Fibroblast of the conjunctiva (primary cell): ENCODE measurements around the gene NDUFAF7.
"Not testable (repeated sequence)": the region's sequence is repeated elsewhere in the genome, so short reads cannot be mapped to it uniquely, and the experiment has no call there.

ENCODE experiments used
- DNase-seq: peaks from one replicate; pipeline ENCODE4 v3.0.0-alpha.2; 2010; ENCODE audit warnings: low read depth

NDUFAF7 gene

GRCh38 chr2:37219046-37219445, 12.4 kb upstream of the NDUFAF7 start:
- no peak for DNase-seq

DNA sequence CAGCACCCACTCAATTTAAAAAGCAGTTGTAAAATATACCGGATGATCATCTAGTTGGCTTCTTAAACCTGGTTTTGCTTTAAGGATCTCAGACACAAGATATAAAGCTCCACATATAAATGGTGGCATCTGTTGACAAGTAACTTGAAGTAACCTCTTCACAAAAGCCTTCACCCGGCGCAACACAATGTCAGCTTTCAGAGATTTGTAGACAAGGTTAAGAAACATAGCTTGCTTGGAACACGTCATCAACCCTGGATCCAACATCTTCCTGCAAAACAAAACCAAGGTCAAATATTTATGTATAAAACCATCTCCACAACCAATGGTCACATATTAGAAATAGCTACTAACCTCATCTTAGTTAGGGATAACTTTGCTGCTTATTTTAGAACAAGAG, 8.3 kb upstream of the NDUFAF7 start:
- DNase-seq, result no peak

DNA sequence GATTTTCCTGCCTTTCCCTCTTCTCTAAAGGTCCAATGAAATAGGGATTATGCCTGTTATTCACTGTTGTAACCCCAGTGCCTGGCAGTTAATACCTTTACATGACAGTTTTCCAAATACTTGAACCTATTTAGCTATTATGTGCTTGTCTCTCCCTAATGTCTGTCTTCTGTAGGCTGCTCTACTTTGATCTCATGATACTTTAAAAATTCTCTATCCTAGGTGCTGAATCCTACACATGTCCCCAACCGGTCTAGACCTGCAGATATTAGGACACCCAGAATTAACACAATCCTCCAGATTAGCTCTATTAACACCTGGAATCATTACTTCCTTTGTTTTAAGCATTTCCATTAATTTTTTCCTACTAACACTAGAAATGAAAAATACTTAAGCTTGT, 7.4 kb upstream of the NDUFAF7 start:
- no peak for DNase-seq

DNA sequence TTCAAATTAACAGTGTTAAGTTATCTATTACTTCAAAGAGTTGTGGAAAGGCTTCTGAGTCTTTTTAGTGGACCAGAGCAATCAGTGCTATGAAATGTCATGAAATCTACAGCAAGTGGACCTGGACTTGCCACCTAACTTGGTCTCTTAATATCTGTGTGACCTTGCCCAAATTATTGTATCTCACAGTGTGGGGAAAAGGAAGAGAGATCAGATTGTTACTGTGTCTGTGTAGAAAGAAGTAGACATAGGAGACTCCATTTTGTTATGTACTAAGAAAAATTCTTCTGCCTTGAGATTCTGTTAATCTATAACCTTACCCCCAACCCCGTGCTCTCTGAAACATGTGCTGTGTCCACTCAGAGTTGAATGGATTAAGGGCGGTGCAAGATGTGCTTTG, 6.3 kb upstream of the NDUFAF7 start:
- DNase-seq, result not testable (repeated sequence)

- no peak for DNase-seq
Observed at GRCh38 chr2:37226863-37227262, 4.6 kb upstream of the NDUFAF7 start.

DNA sequence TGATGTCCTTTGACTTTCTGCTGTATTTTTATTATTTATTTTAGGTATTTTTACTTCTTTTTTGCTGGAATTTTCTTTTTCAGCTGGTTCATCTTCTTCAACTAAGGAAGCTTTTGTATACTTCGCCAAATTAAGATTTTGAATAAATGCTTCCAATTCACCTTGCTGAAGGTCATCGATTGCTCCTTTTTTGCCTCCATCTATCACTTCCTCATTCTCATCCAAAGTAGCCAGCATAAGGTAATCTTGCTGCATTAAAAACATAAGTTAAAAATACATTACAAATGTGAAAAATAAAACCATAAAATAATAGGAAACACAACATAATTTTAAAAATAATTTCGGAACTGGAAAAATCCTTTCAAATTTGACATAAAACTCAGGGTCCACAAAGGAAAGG, 2.7 kb upstream of the NDUFAF7 start:
- DNase-seq, result no peak

GRCh38 chr2:37230581-37230980, 877 bp upstream of the NDUFAF7 start:
- DNase-seq, result no peak

DNA sequence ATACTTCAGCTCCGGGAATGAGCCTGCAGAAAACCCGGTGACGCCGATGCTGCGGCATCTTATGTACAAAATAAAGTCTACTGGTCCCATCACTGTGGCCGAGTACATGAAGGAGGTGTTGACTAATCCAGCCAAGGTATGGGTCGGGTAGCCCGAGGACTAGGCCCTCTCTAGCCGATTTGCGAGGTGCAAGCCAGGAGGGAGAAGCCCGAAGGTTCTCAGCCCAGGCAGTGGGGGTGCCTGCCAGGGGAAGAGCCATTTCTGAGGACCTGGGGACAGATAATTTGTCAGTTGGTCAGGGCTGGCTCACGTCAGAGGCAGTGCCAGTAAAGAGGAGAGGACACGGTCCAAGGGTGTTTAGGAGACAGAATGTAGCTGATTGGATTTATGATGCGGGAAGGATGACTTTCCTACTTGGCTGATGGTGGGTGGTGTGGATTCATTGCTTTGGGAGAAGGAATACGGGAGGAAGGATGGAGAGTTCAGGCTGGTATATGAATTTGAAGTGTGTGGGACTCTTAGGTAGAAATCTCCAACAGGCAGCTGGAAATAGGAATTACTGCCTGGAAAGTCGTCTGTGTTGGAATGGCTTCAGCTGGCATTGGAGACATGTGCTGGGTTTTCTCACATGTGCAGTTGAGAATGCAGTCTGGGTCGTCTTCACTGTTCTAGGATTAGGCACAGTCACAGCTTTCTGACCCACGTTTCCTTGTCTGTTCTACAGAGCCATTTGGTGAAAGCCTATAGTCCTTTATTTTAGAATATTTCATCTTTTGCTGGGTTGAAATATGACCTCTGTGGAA, 874 bp downstream of the NDUFAF7 start:
- DNase-seq, result no peak

GRCh38 chr2:37243435-37243834, 12.0 kb downstream of the NDUFAF7 start:
- no peak for DNase-seq

GRCh38 chr2:37244017-37244416, 12.6 kb downstream of the NDUFAF7 start:
- no peak for DNase-seq

DNA sequence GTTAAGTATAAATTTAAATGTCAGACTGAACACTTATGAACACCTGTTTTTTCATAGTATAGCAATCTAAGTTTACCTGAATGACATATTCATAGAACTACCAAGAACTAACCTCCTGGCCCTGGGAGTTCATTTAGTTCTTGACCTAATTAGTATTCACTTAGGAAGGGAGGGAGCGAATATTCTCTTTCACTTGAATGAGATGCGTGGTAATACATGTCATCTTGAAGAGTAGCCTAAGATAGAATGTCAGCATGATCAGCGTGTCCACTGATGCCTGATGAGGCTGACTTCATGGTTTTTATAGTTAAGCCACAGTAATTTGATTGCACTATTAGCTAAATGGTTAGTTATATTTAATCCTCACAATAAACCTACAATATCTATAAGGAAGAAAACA, 13.3 kb downstream of the NDUFAF7 start:
- DNase-seq, result no peak

GRCh38 chr2:37246205-37246604, 14.7 kb downstream of the NDUFAF7 start:
- DNase-seq, result no peak

DNA sequence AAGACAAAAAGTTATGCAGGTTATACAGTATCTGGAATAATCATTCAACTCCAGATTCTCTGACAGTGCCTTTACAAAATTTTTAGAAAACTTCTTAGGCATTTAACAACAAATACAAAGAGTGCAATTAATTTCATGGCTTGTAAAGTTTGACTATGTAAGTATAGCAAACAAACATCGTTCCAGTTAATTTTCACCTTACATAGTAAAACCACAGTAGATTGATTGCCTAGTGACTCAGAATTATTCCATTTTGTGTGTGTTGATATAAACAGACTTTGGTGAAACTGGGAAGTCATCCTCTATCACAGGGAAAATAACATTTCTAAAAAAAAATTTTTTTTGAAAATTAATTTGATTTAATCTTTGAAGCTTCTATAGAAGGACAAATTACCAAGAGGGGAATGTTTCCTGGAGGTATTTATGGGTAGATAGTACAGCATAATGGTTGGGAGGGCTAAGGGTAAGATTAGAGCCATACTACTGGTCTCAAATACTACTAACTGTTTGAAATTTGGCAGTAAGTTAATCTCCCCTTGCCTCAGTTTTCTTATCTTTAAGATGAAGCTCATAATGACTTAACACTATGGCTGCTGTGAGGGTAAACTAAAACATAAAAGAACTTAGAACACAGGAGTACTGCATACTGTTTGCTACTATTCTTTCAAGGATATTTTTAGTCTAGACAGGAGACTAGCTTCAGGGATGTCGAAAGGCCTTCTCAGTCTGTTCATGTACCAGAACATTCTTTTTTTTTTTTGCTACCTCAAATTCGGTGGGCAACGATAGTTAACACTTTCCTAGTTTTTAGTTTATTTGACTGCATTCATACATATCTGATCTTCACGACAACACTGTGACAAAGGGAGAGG, 19.6 kb downstream of the NDUFAF7 start:
- DNase-seq, result no peak

DNA sequence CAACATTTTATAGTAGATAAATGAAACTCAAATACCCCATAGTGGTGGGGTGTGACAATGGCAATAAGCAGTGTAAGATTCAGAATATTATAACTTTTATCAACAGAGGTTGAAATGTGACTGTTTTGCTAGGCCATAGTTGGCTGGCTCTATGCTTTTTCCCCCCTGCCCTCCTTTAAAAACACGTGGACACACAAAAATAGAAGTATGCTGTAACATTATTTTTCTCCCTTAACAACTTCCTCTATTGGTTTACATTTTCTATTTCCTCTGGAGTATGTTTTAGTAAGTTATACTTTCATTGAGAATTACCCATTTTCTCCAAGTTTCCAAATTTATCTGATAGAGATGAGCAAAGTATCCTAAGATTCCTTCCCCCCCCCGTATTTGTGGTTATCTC, 31.1 kb downstream of the NDUFAF7 start:
- no peak for DNase-seq

GRCh38 chr2:37263839-37264238, 32.4 kb downstream of the NDUFAF7 start:
- DNase-seq, result no peak

DNA sequence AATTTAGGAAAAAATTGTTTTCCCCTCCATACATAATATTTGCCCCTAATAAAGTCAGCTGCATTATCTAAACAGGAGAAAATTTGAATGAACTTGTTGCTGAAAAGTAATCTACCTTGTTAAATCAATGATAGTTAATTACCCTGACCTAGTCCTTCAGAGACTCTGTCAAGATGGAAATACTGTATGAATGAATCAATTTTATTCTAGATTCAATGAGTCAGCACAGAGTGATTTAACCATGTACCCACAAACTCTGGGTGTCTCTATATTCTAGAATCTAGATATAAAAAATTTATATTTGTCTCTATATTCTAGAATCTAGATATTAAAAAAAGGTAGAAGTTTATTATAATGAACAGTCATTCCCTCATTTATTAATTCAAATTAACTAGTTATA, 36.2 kb downstream of the NDUFAF7 start:
- DNase-seq, result no peak

DNA sequence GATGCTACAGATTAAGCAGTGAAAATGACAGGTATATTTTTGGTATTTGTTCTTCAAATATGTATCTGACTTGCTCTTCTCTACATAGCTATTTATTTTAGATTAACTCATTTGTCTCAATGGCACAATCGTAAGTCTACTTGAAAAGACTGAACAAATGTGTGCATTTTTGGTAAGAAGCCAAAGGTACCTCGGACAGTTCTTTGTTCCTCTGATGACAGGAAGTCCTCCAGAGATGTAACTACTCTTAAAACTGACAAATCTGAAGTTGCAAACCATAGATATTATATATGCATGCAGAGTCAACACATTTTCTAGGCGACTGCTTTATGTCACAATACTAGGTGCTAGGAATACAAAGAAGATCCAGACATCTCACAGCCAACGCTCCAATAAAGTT, 36.7 kb downstream of the NDUFAF7 start:
- DNase-seq, result no peak

- no peak for DNase-seq
Observed at GRCh38 chr2:37271376-37272067, 40.1 kb downstream of the NDUFAF7 start.

GRCh38 chr2:37274359-37274965, 43.0 kb downstream of the NDUFAF7 start:
- DNase-seq, result no peak

DNA sequence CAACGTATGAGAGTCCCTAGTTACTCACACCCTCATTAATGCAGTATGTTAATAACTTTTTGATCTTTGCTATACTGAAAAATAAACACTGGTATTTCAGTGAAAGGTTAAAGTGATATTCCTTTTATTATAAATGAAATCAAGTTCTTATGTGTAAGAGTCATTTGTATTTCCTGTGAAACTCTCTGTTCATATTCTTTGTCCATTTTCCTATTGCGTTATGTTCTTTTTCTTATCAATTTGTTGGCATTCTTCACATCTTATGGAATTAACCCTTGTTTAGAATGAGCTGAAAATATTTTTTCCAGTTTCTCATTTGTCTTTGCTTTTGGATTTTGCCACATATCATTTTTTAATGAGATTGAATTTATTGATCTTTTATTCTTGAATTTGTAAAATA, 44.8 kb downstream of the NDUFAF7 start:
- no peak for DNase-seq

DNA sequence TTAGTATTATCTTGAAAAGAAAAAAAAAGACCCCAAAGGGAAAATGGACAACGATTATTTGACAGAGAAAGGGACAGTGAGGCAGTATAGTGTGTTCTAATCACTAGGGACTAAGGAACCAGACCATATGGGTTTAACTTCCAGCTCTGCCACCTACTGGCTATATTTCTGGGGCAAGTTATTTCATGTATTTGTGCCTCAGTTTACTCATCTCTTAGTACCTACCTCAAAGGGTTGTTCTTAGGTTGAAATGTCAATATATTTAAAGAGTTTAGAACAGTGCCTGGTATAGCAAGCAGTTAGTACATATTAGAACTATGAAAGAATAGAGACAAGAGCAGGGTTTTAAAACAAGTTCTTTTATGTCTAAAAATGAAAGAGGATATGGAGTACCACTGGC, 50.5 kb downstream of the NDUFAF7 start:
- no peak for DNase-seq

GRCh38 chr2:37282746-37283145, 51.3 kb downstream of the NDUFAF7 start:
- DNase-seq, result no peak
